GM23338 (cell line): ENCODE measurements around the gene ZNF277. TPM values are rescaled to one million over a fixed set of nuclear protein-coding genes. Genes with fewer than 3 reads are reported as not detected.

ENCODE experiments used
- ATAC-seq: fragments of 200-7000 bp; cut with Tn5 transposase; 3 replicates; pipeline ENCODE4 v1.9.1; 2020
- DNase-seq: peaks from one replicate; pipeline ENCODE4 v3.0.0-alpha.2; 2015; ENCODE audit warnings: low spot score
- H2AFZ ChIP-seq: fragments of 200-600 bp; sonication (generic); 2 replicates; pipeline ENCODE4 v1.8.0; 2016; ENCODE audit warnings: antibody characterized with exemption, mild to moderate bottlenecking, moderate library complexity
- H3F3A ChIP-seq: fragments of 200-600 bp; sonication (generic); replicated peaks from 2 replicates; pipeline ENCODE4 v1.8.0; 2017; ENCODE audit warnings: antibody characterized with exemption, mixed run types, low read depth
- H3K27ac ChIP-seq: fragments of 200-600 bp; sonication (generic); 2 replicates; pipeline ENCODE4 v1.6.1; 2016; ENCODE audit warnings: low read depth
- H3K27me3 ChIP-seq: fragments of 200-600 bp; sonication (generic); 2 replicates; pipeline ENCODE4 v1.8.0; 2016; ENCODE audit warnings: mild to moderate bottlenecking, mixed run types, moderate library complexity; ENCODE audit not compliant: insufficient read depth
- H3K36me3 ChIP-seq: fragments of 200-600 bp; sonication (generic); 2 replicates; pipeline ENCODE4 v1.8.0; 2016; ENCODE audit warnings: mild to moderate bottlenecking; ENCODE audit not compliant: insufficient read depth
- H3K4me1 ChIP-seq: fragments of 200-600 bp; sonication (generic); 2 replicates; pipeline ENCODE4 v1.8.0; 2016; ENCODE audit warnings: mild to moderate bottlenecking, moderate library complexity; ENCODE audit not compliant: insufficient read depth
- H3K4me2 ChIP-seq: fragments of 200-600 bp; sonication (generic); 2 replicates; pipeline ENCODE4 v1.7.1; 2017; ENCODE audit warnings: mixed run types
- H3K4me3 ChIP-seq: fragments of 200-600 bp; sonication (generic); 2 replicates; pipeline ENCODE4 v1.6.1; 2016; ENCODE audit warnings: mixed run types
- H3K79me2 ChIP-seq: fragments of 200-600 bp; sonication (generic); replicated peaks from 2 replicates; pipeline ENCODE4 v1.8.0; 2017; ENCODE audit warnings: mild to moderate bottlenecking; ENCODE audit not compliant: insufficient read depth
- H3K9me2 ChIP-seq: fragments of 200-600 bp; sonication (generic); 2 replicates; pipeline ENCODE4 v1.8.0; 2017; ENCODE audit not compliant: insufficient read depth
- H4K20me1 ChIP-seq: fragments of 200-600 bp; sonication (generic); replicated peaks from 2 replicates; pipeline ENCODE4 v1.8.0; 2017; ENCODE audit warnings: mild to moderate bottlenecking; ENCODE audit not compliant: insufficient read depth
- H3K27ac Mint-ChIP-seq: 2 replicates; pipeline ENCODE4 v1.8.0; 2020; ENCODE audit warnings: inconsistent platforms, mild to moderate bottlenecking, moderate library complexity, mixed read lengths
- H3K27me3 Mint-ChIP-seq: 3 replicates; pipeline ENCODE4 v1.8.0; 2022; ENCODE audit warnings: low read depth, mild to moderate bottlenecking, moderate library complexity, mixed read lengths, inconsistent platforms; ENCODE audit not compliant: insufficient read depth, poor library complexity
- H3K36me3 Mint-ChIP-seq: 3 replicates; pipeline ENCODE4 v1.8.0; 2021; ENCODE audit warnings: low read depth, mild to moderate bottlenecking, inconsistent platforms, moderate library complexity, mixed read lengths
- H3K4me1 Mint-ChIP-seq: 3 replicates; pipeline ENCODE4 v1.8.0; 2020; ENCODE audit warnings: mild to moderate bottlenecking, inconsistent platforms, mixed read lengths
- H3K4me3 Mint-ChIP-seq: 3 replicates; pipeline ENCODE4 v1.8.0; 2021; ENCODE audit warnings: moderate library complexity, mild to moderate bottlenecking, inconsistent platforms, mixed read lengths
- H3K9me3 Mint-ChIP-seq: 3 replicates; pipeline ENCODE4 v1.8.0; 2020; ENCODE audit warnings: moderate library complexity, mild to moderate bottlenecking, inconsistent platforms, mixed read lengths
- CREB1 ChIP-seq: fragments of 250-450 bp; sonication (Bioruptor Pico); IDR thresholded peaks from 2 replicates; pipeline ENCODE4 v1.5.0; 2020; ENCODE audit warnings: low read depth, mild to moderate bottlenecking, moderate library complexity
- EZH2 ChIP-seq: fragments of 200-600 bp; sonication (generic); IDR thresholded peaks from one replicate; pipeline ENCODE4 v1.8.0; 2017; ENCODE audit warnings: antibody characterized with exemption, mild to moderate bottlenecking, low read depth; ENCODE audit not compliant: unreplicated experiment
- EZH2phosphoT487 ChIP-seq: fragments of 200-600 bp; sonication (generic); IDR thresholded peaks from one replicate; pipeline ENCODE4 v1.8.1; 2018; ENCODE audit warnings: antibody characterized with exemption; ENCODE audit not compliant: unreplicated experiment
- JUNB ChIP-seq: IDR thresholded peaks from one replicate; pipeline ENCODE4 v1.6.1; 2016; ENCODE audit warnings: antibody characterized with exemption; ENCODE audit not compliant: unreplicated experiment
- NANOG ChIP-seq: IDR thresholded peaks from 2 replicates; pipeline ENCODE4 v1.6.1; 2016; ENCODE audit warnings: antibody characterized with exemption, borderline replicate concordance
- POLR2AphosphoS5 ChIP-seq: IDR thresholded peaks from 2 replicates; pipeline ENCODE4 v1.6.1; 2016; ENCODE audit warnings: antibody characterized with exemption, low read depth
- STAT1 ChIP-seq: IDR thresholded peaks from one replicate; pipeline ENCODE4 v1.6.1; 2016; ENCODE audit warnings: antibody characterized with exemption; ENCODE audit not compliant: unreplicated experiment
- ZNF114 ChIP-seq: fragments of 250-450 bp; sonication (Bioruptor Pico); IDR thresholded peaks from 2 replicates; pipeline ENCODE4 v1.5.0; 2020; ENCODE audit warnings: mild to moderate bottlenecking, moderate library complexity
- ZNF331 ChIP-seq: fragments of 250-450 bp; sonication (Bioruptor Pico); IDR thresholded peaks from 2 replicates; pipeline ENCODE4 v1.5.0; 2020; ENCODE audit warnings: low read depth, mild to moderate bottlenecking, moderate library complexity
- polyA plus RNA-seq: library from polyadenylated mRNA; unstranded; fragments of >200 nt; fragmentation: Nextera tagmentation; extraction: Ambion mirVana; gene quantifications from 2 replicates; pipeline ENCODE4 v1.2.1, GENCODE V29; 2016
- total RNA-seq: library from RNA; depleted of rRNA; stranded (reverse); fragments of >200 nt; shearing (Covaris generic); gene quantifications from 2 replicates; pipeline ENCODE4 v1.2.3, GENCODE V29; 2014
- TF ChIP-seq, protein P1 (sequence below): fragments of 250-450 bp; sonication (Bioruptor Pico); IDR thresholded peaks from 2 replicates; pipeline ENCODE4 v1.5.0; 2020; ENCODE audit warnings: mild to moderate bottlenecking, moderate library complexity
- TF ChIP-seq, protein P2 (sequence below): IDR thresholded peaks from one replicate; pipeline ENCODE4 v1.6.1; 2018; ENCODE audit warnings: antibody characterized with exemption; ENCODE audit not compliant: unreplicated experiment
- TF ChIP-seq, protein P3 (sequence below), 2 experiments: fragments of 200-600 bp in 1 of 2; sonication (generic) in 1 of 2; conservative IDR thresholded peaks; 2 replicates each; pipeline versions ENCODE4 v1.5.1 to v1.6.1; 2016 to 2017; ENCODE audit warnings: antibody characterized with exemption in 2 of 2, low read depth in 2 of 2, mild to moderate bottlenecking in 2 of 2, moderate library complexity in 1 of 2
- TF ChIP-seq, protein P4 (sequence below): IDR thresholded peaks from 2 replicates; pipeline ENCODE4 v1.6.1; 2016; ENCODE audit warnings: antibody characterized with exemption

Gene ZNF277
- total and polyA plus RNA-seq, 2 experiments from 2014 or later: 25.4 to 28.9 TPM

DNA sequence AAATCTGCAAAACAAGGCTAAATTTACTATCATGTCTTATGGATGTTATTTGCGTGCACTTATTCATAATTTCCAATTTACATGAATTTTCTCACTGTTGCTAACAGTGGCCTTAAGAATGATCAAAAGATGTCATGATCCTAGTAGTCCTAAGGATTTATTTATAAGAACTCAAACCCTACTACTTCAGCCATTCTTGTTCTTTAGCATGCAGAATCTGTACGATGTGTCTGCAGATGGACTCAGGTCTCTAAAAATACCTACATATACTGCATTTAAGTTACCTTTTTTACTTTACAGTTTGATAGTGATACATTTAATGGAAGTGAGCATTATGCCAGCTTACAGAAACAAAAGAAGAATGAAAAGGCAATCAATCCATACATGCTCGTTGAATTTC lies 91.2 kb downstream of the ZNF277 start:
- Mint-ChIP-seq H3K27me3 (no peaks in the 10 kb centered on the region), H3K4me3 (no peak overlapping the region), H3K36me3 (peaks cover 3% of the 10 kb centered on the region; the same call in 1 of the 3 replicates), H3K9me3 (no peaks in the 10 kb centered on the region), H3K4me1 (peaks cover 12% of the 10 kb centered on the region), H3K27ac (no peak overlapping the region)
- no peaks in the 10 kb centered on the region for H3K27me3 ChIP-seq
- H3F3A ChIP-seq: no peaks in the 10 kb centered on the region
- no peak for DNase-seq
- H3K4me3 ChIP-seq: no peak overlapping the region
- H4K20me1 ChIP-seq: no peaks in the 10 kb centered on the region
- no peak overlapping the region for H3K4me2 ChIP-seq
- no peak for ATAC-seq
- H3K27ac ChIP-seq: no peak overlapping the region
- peaks cover 5% of the 10 kb centered on the region; the same call in 1 of the 2 replicates for H3K4me1 ChIP-seq
- no peaks in the 10 kb centered on the region for H3K9me2 ChIP-seq
- TF ChIP-seq ZNF114: no peak
- no peak for TF ChIP-seq NANOG
- TF ChIP-seq, protein P1, sequence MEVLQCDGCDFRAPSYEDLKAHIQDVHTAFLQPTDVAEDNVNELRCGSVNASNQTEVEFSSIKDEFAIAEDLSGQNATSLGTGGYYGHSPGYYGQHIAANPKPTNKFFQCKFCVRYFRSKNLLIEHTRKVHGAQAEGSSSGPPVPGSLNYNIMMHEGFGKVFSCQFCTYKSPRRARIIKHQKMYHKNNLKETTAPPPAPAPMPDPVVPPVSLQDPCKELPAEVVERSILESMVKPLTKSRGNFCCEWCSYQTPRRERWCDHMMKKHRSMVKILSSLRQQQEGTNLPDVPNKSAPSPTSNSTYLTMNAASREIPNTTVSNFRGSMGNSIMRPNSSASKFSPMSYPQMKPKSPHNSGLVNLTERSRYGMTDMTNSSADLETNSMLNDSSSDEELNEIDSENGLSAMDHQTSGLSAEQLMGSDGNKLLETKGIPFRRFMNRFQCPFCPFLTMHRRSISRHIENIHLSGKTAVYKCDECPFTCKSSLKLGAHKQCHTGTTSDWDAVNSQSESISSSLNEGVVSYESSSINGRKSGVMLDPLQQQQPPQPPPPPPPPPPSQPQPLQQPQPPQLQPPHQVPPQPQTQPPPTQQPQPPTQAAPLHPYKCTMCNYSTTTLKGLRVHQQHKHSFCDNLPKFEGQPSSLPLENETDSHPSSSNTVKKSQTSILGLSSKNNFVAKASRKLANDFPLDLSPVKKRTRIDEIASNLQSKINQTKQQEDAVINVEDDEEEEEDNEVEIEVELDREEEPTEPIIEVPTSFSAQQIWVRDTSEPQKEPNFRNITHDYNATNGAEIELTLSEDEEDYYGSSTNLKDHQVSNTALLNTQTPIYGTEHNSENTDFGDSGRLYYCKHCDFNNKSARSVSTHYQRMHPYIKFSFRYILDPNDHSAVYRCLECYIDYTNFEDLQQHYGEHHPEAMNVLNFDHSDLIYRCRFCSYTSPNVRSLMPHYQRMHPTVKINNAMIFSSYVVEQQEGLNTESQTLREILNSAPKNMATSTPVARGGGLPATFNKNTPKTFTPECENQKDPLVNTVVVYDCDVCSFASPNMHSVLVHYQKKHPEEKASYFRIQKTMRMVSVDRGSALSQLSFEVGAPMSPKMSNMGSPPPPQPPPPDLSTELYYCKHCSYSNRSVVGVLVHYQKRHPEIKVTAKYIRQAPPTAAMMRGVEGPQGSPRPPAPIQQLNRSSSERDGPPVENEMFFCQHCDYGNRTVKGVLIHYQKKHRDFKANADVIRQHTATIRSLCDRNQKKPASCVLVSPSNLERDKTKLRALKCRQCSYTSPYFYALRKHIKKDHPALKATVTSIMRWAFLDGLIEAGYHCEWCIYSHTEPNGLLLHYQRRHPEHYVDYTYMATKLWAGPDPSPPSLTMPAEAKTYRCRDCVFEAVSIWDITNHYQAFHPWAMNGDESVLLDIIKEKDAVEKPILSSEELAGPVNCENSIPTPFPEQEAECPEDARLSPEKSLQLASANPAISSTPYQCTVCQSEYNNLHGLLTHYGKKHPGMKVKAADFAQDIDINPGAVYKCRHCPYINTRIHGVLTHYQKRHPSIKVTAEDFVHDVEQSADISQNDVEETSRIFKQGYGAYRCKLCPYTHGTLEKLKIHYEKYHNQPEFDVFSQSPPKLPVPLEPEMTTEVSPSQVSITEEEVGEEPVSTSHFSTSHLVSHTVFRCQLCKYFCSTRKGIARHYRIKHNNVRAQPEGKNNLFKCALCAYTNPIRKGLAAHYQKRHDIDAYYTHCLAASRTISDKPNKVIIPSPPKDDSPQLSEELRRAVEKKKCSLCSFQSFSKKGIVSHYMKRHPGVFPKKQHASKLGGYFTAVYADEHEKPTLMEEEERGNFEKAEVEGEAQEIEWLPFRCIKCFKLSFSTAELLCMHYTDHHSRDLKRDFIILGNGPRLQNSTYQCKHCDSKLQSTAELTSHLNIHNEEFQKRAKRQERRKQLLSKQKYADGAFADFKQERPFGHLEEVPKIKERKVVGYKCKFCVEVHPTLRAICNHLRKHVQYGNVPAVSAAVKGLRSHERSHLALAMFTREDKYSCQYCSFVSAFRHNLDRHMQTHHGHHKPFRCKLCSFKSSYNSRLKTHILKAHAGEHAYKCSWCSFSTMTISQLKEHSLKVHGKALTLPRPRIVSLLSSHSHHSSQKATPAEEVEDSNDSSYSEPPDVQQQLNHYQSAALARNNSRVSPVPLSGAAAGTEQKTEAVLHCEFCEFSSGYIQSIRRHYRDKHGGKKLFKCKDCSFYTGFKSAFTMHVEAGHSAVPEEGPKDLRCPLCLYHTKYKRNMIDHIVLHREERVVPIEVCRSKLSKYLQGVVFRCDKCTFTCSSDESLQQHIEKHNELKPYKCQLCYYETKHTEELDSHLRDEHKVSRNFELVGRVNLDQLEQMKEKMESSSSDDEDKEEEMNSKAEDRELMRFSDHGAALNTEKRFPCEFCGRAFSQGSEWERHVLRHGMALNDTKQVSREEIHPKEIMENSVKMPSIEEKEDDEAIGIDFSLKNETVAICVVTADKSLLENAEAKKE (CRISPR knock-in tag): no peak
- no peak for TF ChIP-seq EZH2phosphoT487
- no peak for TF ChIP-seq JUNB
- TF ChIP-seq EZH2: no peak
- TF ChIP-seq, protein P2, sequence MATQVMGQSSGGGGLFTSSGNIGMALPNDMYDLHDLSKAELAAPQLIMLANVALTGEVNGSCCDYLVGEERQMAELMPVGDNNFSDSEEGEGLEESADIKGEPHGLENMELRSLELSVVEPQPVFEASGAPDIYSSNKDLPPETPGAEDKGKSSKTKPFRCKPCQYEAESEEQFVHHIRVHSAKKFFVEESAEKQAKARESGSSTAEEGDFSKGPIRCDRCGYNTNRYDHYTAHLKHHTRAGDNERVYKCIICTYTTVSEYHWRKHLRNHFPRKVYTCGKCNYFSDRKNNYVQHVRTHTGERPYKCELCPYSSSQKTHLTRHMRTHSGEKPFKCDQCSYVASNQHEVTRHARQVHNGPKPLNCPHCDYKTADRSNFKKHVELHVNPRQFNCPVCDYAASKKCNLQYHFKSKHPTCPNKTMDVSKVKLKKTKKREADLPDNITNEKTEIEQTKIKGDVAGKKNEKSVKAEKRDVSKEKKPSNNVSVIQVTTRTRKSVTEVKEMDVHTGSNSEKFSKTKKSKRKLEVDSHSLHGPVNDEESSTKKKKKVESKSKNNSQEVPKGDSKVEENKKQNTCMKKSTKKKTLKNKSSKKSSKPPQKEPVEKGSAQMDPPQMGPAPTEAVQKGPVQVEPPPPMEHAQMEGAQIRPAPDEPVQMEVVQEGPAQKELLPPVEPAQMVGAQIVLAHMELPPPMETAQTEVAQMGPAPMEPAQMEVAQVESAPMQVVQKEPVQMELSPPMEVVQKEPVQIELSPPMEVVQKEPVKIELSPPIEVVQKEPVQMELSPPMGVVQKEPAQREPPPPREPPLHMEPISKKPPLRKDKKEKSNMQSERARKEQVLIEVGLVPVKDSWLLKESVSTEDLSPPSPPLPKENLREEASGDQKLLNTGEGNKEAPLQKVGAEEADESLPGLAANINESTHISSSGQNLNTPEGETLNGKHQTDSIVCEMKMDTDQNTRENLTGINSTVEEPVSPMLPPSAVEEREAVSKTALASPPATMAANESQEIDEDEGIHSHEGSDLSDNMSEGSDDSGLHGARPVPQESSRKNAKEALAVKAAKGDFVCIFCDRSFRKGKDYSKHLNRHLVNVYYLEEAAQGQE: no peak
- TF ChIP-seq CREB1 (CRISPR knock-in tag): no peak
- TF ChIP-seq, protein P3, sequence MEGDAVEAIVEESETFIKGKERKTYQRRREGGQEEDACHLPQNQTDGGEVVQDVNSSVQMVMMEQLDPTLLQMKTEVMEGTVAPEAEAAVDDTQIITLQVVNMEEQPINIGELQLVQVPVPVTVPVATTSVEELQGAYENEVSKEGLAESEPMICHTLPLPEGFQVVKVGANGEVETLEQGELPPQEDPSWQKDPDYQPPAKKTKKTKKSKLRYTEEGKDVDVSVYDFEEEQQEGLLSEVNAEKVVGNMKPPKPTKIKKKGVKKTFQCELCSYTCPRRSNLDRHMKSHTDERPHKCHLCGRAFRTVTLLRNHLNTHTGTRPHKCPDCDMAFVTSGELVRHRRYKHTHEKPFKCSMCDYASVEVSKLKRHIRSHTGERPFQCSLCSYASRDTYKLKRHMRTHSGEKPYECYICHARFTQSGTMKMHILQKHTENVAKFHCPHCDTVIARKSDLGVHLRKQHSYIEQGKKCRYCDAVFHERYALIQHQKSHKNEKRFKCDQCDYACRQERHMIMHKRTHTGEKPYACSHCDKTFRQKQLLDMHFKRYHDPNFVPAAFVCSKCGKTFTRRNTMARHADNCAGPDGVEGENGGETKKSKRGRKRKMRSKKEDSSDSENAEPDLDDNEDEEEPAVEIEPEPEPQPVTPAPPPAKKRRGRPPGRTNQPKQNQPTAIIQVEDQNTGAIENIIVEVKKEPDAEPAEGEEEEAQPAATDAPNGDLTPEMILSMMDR (conservative IDR thresholded peaks at IDR 0.05; ENCODE audit: low read depth in 2 of 2): no peak
- TF ChIP-seq, protein P4, sequence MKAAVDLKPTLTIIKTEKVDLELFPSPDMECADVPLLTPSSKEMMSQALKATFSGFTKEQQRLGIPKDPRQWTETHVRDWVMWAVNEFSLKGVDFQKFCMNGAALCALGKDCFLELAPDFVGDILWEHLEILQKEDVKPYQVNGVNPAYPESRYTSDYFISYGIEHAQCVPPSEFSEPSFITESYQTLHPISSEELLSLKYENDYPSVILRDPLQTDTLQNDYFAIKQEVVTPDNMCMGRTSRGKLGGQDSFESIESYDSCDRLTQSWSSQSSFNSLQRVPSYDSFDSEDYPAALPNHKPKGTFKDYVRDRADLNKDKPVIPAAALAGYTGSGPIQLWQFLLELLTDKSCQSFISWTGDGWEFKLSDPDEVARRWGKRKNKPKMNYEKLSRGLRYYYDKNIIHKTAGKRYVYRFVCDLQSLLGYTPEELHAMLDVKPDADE: no peak
- TF ChIP-seq STAT1: no peak
- TF ChIP-seq ZNF331: no peak
- no peak for TF ChIP-seq POLR2AphosphoS5
- H3K79me2 ChIP-seq: no peaks in the 10 kb centered on the region
- no peaks in the 10 kb centered on the region for H3K36me3 ChIP-seq
- no peak overlapping the region for H2AFZ ChIP-seq
